Measurements from ENCODE around the gene ACSL1.

The ACSL1 gene

DNA sequence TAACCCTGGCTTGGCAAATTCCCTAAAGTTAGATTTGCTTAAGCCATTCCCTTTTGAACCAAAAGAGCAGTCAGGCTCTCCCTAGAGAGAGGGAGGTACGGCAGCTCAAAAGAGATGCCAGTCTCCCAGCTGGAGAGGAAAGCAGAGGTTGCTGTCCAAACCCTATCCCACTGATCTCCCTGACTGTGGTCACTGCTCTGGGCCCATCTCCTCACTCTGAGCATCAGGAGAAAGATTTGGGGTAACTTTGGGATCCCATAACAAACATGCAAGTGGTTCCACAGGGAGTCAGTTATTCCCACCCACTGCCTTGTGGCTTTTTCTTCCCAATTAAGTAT lies 17.1 kb downstream of the ACSL1 start:
- Histone ChIP-seq H3K27ac (ENCODE audit: low read depth, low read length) (no peak overlapping the region), H3F3A (ENCODE audit: insufficient read depth) (no peaks in the 10 kb centered on the region), H3K4me3 (ENCODE audit: insufficient read depth, low read length, poor library complexity, severe bottlenecking) (no peak overlapping the region), H3K9me2 (replicated peaks; ENCODE audit: insufficient read depth, low read length) (no peaks in the 10 kb centered on the region), H2AFZ (ENCODE audit: low read depth, low read length, severe bottlenecking) (no peak overlapping the region), H3K9me3 (ENCODE audit: insufficient read depth, low read length) (no peaks in the 10 kb centered on the region), H3K9ac (ENCODE audit: low read length) (no peak overlapping the region), H4K20me1 (ENCODE audit: low read depth, low read length) (no peaks in the 10 kb centered on the region; the same call in 1 of the 2 replicates), H3K27me3 (ENCODE audit: low read length) (no peaks in the 10 kb centered on the region), H3K4me2 (ENCODE audit: low read depth, low read length, poor library complexity, severe bottlenecking) (no peak overlapping the region), H3K36me3 (ENCODE audit: low read length) (no peaks in the 10 kb centered on the region), H3K79me2 (ENCODE audit: insufficient read depth, low read length) (no peaks in the 10 kb centered on the region)
- TF ChIP-seq, protein P1, sequence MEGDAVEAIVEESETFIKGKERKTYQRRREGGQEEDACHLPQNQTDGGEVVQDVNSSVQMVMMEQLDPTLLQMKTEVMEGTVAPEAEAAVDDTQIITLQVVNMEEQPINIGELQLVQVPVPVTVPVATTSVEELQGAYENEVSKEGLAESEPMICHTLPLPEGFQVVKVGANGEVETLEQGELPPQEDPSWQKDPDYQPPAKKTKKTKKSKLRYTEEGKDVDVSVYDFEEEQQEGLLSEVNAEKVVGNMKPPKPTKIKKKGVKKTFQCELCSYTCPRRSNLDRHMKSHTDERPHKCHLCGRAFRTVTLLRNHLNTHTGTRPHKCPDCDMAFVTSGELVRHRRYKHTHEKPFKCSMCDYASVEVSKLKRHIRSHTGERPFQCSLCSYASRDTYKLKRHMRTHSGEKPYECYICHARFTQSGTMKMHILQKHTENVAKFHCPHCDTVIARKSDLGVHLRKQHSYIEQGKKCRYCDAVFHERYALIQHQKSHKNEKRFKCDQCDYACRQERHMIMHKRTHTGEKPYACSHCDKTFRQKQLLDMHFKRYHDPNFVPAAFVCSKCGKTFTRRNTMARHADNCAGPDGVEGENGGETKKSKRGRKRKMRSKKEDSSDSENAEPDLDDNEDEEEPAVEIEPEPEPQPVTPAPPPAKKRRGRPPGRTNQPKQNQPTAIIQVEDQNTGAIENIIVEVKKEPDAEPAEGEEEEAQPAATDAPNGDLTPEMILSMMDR (IDR thresholded peaks at IDR 0.05; ENCODE audit: insufficient read depth, low read length, poor library complexity, severe bottlenecking), result no peak
- no peak for TF ChIP-seq EZH2phosphoT487 (conservative IDR thresholded peaks at IDR 0.05; ENCODE audit: low read length)

DNA sequence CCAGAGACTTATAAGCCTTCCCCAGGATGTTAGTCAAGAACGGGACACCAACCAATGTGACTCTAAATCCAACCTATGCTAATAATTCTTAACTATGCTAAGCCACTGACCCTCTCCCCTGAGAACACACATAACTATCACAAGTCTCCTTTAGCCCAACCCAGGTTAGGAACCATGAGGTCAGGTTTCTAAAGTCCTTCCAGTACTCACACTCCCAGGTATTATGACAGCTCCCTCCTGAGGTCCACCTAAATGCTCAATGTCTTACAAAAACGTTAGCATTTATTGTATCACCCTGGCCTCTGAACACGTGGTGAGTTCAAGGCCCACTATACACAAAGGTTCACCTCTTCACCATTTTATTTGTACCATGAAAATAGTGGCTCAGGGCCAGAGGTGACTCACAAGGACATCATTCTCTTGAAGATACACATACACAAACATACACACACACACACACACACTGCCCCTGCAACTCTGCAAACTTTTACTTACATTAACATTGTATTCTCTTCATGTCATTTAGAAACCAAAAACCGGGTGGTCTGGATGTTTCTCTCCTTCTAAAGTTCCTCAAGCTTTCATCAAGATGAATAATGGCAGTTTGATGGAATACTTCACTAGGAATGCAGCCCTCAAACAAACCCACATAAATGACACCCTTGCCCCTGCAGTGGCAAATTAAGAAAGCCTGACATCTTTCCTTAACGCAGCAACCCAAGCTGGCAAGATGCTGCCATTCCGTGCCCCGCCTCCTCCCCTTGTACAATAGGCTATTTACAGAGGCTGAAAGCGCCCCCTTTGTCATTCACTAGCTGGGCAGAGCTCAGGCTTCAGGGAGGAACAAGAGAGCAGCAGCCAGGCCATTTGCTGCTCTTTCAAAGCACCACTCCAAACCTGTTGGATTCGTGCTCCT lies 17.7 kb downstream of the ACSL1 start:
- Histone ChIP-seq H3K36me3 (ENCODE audit: low read length) (no peaks in the 10 kb centered on the region), H3K4me2 (ENCODE audit: low read depth, low read length, poor library complexity, severe bottlenecking) (no peak overlapping the region)
- TF ChIP-seq, protein P1 (IDR thresholded peaks at IDR 0.05; ENCODE audit: insufficient read depth, low read length, poor library complexity, severe bottlenecking), result no peak
- TF ChIP-seq EZH2phosphoT487 (conservative IDR thresholded peaks at IDR 0.05; ENCODE audit: low read length), result no peak

DNA sequence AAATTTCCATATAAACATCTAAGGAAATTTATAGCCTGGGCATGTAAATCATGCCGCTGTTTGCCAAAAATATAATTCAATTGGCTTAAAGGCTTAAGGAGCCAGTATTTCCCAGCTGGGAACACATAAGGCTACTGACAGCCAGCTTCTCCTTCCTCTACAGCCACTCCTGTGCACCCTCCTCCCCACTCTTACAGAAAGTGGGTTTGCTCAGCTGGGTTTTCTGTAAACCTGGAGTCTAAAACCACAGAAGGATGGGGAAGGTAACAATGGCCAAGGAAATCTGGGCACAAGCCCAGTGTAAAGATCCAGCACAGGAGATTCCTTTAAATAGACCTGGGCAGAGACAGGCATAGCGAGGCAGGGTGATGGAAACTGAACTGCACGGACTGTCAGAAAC lies 18.5 kb downstream of the ACSL1 start:
- Histone ChIP-seq H3K36me3 (ENCODE audit: low read length) (no peaks in the 10 kb centered on the region), H3K4me3 (ENCODE audit: insufficient read depth, low read length, poor library complexity, severe bottlenecking) (no peak overlapping the region), H3K4me2 (ENCODE audit: low read depth, low read length, poor library complexity, severe bottlenecking) (no peak overlapping the region), H4K20me1 (ENCODE audit: low read depth, low read length) (no peaks in the 10 kb centered on the region; the same call in 1 of the 2 replicates), H3K9me2 (replicated peaks; ENCODE audit: insufficient read depth, low read length) (no peaks in the 10 kb centered on the region), H3K9ac (ENCODE audit: low read length) (no peak overlapping the region), H3K27me3 (ENCODE audit: low read length) (no peaks in the 10 kb centered on the region), H3F3A (ENCODE audit: insufficient read depth) (no peaks in the 10 kb centered on the region), H3K79me2 (ENCODE audit: insufficient read depth, low read length) (no peaks in the 10 kb centered on the region), H3K27ac (ENCODE audit: low read depth, low read length) (no peak overlapping the region), H2AFZ (ENCODE audit: low read depth, low read length, severe bottlenecking) (no peak overlapping the region), H3K9me3 (ENCODE audit: insufficient read depth, low read length) (no peaks in the 10 kb centered on the region)
- TF ChIP-seq EZH2phosphoT487 (conservative IDR thresholded peaks at IDR 0.05; ENCODE audit: low read length), result no peak
- TF ChIP-seq, protein P1 (IDR thresholded peaks at IDR 0.05; ENCODE audit: insufficient read depth, low read length, poor library complexity, severe bottlenecking), result no peak

More for the DNA sequence above, 17.7 kb downstream of the ACSL1 start:
- H2AFZ ChIP-seq (ENCODE audit: low read depth, low read length, severe bottlenecking), result no peak overlapping the region
- H3K9me3 ChIP-seq (ENCODE audit: insufficient read depth, low read length), result no peaks in the 10 kb centered on the region
- H3K4me3 ChIP-seq (ENCODE audit: insufficient read depth, low read length, poor library complexity, severe bottlenecking), result no peak overlapping the region
- H3K27ac ChIP-seq (ENCODE audit: low read depth, low read length), result no peak overlapping the region
- no peaks in the 10 kb centered on the region for H3K27me3 ChIP-seq (ENCODE audit: low read length)
- no peaks in the 10 kb centered on the region for H3K9me2 ChIP-seq (replicated peaks; ENCODE audit: insufficient read depth, low read length)
- no peaks in the 10 kb centered on the region; the same call in 1 of the 2 replicates for H4K20me1 ChIP-seq (ENCODE audit: low read depth, low read length)
- H3K79me2 ChIP-seq (ENCODE audit: insufficient read depth, low read length), result no peaks in the 10 kb centered on the region
- H3K9ac ChIP-seq (ENCODE audit: low read length), result no peak overlapping the region
- H3F3A ChIP-seq (ENCODE audit: insufficient read depth), result no peaks in the 10 kb centered on the region

Measured in SU-DHL-6 (cell line).